A549 (cell line): ENCODE measurements around the gene ANKRD18A. TPM values are rescaled to one million over a fixed set of nuclear protein-coding genes. Genes with fewer than 3 reads are reported as not detected.
"Not testable (repeated sequence)": the region's sequence is repeated elsewhere in the genome, so short reads cannot be mapped to it uniquely, and the experiment has no call there.

Source experiments
- ATAC-seq, 2 experiments: fragments of 200-7000 bp in 1 of 2; fragments of >200 bp in 1 of 2; cut with Nextera tagmentation in 1 of 2; cut with Tn5 transposase in 1 of 2; 3 replicates each; pipeline versions ENCODE4 v1.8.0 to v1.9.1; 2018 to 2020; ENCODE audit warnings: mild to moderate bottlenecking in 1 of 2, moderate library complexity in 1 of 2
- CTCF ChIA-PET: fragments of 300-600 bp; sonication (Branson Sonifier 250); formaldehyde crosslinking; extraction: SDS; loops from one replicate; lab custom pipeline; 2021; ENCODE audit warnings: antibody characterized with exemption, inconsistent platforms; lab: Yijun Ruan, JAX
- POLR2A ChIA-PET: fragments of 350-600 bp; formaldehyde crosslinking; extraction: SDS; loops from one replicate; lab custom pipeline; 2021; ENCODE audit warnings: antibody characterized with exemption, inconsistent platforms; lab: Yijun Ruan, JAX
- DNase-seq, 2 experiments: peaks; one replicate each; pipeline versions ENCODE4 v3.0.0 to v3.0.0-alpha.2; 2011 to 2016; ENCODE audit warnings: low read depth in 1 of 2, low spot score in 1 of 2
- FAIRE-seq: peaks from 2 replicates; lab custom pipeline; 2011; peaks lifted over from hg19 to GRCh38; lab: Jason Lieb, UNC
- H3K27ac ChIP-seq, 2 experiments: fragments of >200 bp; sonication (Bioruptor Twin); formaldehyde crosslinking; 3 replicates each; pipeline ENCODE4 v1.5.1; 2016 to 2017
- H3K4me1 ChIP-seq: fragments of >200 bp; sonication (Bioruptor Twin); formaldehyde crosslinking; 3 replicates; pipeline ENCODE4 v1.6.1; 2016
- H3K4me2 ChIP-seq: fragments of >200 bp; sonication (Bioruptor Twin); formaldehyde crosslinking; 3 replicates; pipeline ENCODE4 v1.6.1; 2016
- H3K4me3 ChIP-seq: fragments of >200 bp; sonication (Bioruptor Twin); formaldehyde crosslinking; 3 replicates; pipeline ENCODE4 v1.5.1; 2016
- H3K9me3 ChIP-seq: fragments of >200 bp; sonication (Bioruptor Twin); formaldehyde crosslinking; 3 replicates; pipeline ENCODE4 v1.6.1; 2016
- PHF8 ChIP-seq: fragments of 200-600 bp; sonication (generic); IDR thresholded peaks from 2 replicates; pipeline ENCODE4 v1.6.1; 2016; ENCODE audit warnings: low read depth, mild to moderate bottlenecking, antibody characterized with exemption, moderate library complexity, borderline replicate concordance
- WGBS: methylation state at CpG from one replicate; pipeline ENCODE4 v1.1.6; 2017; ENCODE audit errors: missing lambda C conversion rate; 5-methylcytosine and 5-hydroxymethylcytosine counted together
- polyA plus RNA-seq, 4 experiments: library from polyadenylated mRNA; depleted of rRNA in 3 of 4; stranded (reverse); fragments of >200 nt; fragmentation: RNase III in 1 of 4; extraction: RNeasy Plus Mini Kit Qiagen cat#74134 plus additional on column Dnase treatment in 1 of 4; gene quantifications; 2 replicates in 3 of 4; 3 replicates in 1 of 4; pipeline ENCODE4 v1.2.3, GENCODE V29; 2011 to 2017
- TF ChIP-seq, protein P1 (sequence below): fragments of >200 bp; sonication (Bioruptor Twin); formaldehyde crosslinking; IDR thresholded peaks from 3 replicates; pipeline ENCODE4 v1.5.1; 2016

ANKRD18A gene
- polyA plus RNA-seq, 2 of the 4 experiments (the other 2 are of a cell fraction): 4.0 to 15.9 TPM

GRCh38 chr9:38619556-38620447, 594 bp downstream of the ANKRD18A start:
- Histone ChIP-seq H3K4me3 (peak overlapping the region; percentile 53), H3K27ac (peak overlapping the region; percentile 93), H3K4me2 (peak overlapping the region; percentile 72), H3K4me1 (peaks cover 9% of the 10 kb centered on the region; the same call in 2 of the 3 replicates), H3K9me3 (peaks cover 12% of the 10 kb centered on the region)
- POLR2A ChIA-PET: interaction anchor here (0.9 to 1.5 kb wide), 3 partner anchors 68 to 182 kb away, joined by 4 to 5 read pairs (median 4); no protein-coding TSS in a partner anchor
- DNase-seq (peak in 1 of 2 experiments; percentile 38), FAIRE-seq (no peak), ATAC-seq (peak; percentile 4 to 27; a peak in 3 of 6 replicates)
- 6% methylated on average over 23 of the region's 58 CpGs for WGBS
- CTCF ChIA-PET: interaction anchor here (0.7 to 3.0 kb wide), 14 partner anchors 13 to 200 kb away, joined by 3 to 15 read pairs (median 4); no protein-coding TSS in a partner anchor
- 0 out of 2 replicates have a peak, but pooled peaks have one; percentile 48 for TF ChIP-seq PHF8
- TF ChIP-seq, protein P1, sequence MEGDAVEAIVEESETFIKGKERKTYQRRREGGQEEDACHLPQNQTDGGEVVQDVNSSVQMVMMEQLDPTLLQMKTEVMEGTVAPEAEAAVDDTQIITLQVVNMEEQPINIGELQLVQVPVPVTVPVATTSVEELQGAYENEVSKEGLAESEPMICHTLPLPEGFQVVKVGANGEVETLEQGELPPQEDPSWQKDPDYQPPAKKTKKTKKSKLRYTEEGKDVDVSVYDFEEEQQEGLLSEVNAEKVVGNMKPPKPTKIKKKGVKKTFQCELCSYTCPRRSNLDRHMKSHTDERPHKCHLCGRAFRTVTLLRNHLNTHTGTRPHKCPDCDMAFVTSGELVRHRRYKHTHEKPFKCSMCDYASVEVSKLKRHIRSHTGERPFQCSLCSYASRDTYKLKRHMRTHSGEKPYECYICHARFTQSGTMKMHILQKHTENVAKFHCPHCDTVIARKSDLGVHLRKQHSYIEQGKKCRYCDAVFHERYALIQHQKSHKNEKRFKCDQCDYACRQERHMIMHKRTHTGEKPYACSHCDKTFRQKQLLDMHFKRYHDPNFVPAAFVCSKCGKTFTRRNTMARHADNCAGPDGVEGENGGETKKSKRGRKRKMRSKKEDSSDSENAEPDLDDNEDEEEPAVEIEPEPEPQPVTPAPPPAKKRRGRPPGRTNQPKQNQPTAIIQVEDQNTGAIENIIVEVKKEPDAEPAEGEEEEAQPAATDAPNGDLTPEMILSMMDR: no peak

GRCh38 chr9:38598029-38598745, 22.2 kb downstream of the ANKRD18A start:
- DNase-seq, H3K9me3 ChIP-seq, ATAC-seq, H3K4me1 ChIP-seq, FAIRE-seq, CTCF ChIA-PET, POLR2A ChIA-PET, H3K4me2 ChIP-seq, H3K4me3 ChIP-seq, H3K27ac ChIP-seq: not testable (repeated sequence)
- WGBS: 90% methylated on average over 2 of the region's 2 CpGs

DNA sequence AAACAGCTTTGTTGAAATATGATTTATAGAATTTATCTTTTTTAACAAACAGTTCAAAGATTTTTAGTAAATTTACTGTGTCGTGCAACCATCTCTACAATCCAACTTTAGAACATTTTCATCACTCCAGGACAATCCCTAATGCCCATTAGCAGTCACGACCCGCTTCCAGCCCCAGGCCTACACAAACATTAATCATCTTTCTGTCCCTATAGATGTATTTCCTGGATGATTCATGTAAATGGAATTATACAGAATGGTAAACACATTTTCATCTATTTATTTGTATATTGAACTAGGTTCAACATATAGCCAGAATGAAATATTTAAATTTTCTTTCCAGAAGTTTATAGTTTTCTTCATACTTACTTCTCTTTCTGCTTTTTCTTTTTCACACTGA, 25.3 kb downstream of the ANKRD18A start:
- H3K9me3 ChIP-seq, POLR2A ChIA-PET, H3K4me3 ChIP-seq, CTCF ChIA-PET, DNase-seq, H3K27ac ChIP-seq, H3K4me2 ChIP-seq, ATAC-seq, H3K4me1 ChIP-seq: not testable (repeated sequence)
- WGBS: 34% methylated on average over 3 of the region's 3 CpGs
- FAIRE-seq: peak; percentile 67

- DNase-seq, H3K4me2 ChIP-seq, H3K9me3 ChIP-seq, ATAC-seq, H3K4me3 ChIP-seq, H3K4me1 ChIP-seq, H3K27ac ChIP-seq, POLR2A ChIA-PET, FAIRE-seq, CTCF ChIA-PET: not testable (repeated sequence)
- WGBS: 95% methylated on average over 7 of the region's 9 CpGs
These were observed 28.9 kb downstream of the ANKRD18A start for GRCh38 chr9:38591346-38592063.

GRCh38 chr9:38583765-38584164, 36.6 kb downstream of the ANKRD18A start:
- CTCF ChIA-PET, H3K4me2 ChIP-seq, FAIRE-seq, ATAC-seq, H3K9me3 ChIP-seq, DNase-seq, H3K4me3 ChIP-seq, POLR2A ChIA-PET, H3K4me1 ChIP-seq: not testable (repeated sequence)
- H3K27ac ChIP-seq: peak overlapping the region in 1 of 2 experiments; percentile 32; a peak in 1 of 6 replicates
- WGBS: 92% methylated on average over 3 of the region's 3 CpGs

DNA sequence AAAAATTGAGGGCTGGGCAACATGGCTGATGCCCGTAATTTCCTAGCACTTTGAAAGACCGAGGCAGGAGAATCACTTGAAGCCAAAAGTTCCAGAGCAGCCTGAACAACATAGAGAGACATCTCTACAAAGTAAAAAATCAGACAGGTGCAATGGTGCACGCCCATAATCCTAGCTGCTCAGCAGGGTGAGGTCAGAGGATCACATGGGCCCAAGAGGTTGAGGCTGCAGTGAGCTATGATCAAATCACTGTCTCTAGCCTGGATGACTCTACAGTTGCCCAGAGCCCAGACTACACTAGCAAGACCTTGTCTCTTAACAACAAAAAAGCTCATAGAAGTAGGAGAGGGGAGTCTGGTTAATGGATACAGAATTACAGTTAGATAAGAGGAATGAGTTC, 40.3 kb downstream of the ANKRD18A start:
- H3K4me1 ChIP-seq, H3K27ac ChIP-seq, ATAC-seq, H3K4me3 ChIP-seq, H3K4me2 ChIP-seq, H3K9me3 ChIP-seq, POLR2A ChIA-PET, CTCF ChIA-PET, FAIRE-seq, DNase-seq: not testable (repeated sequence)
- 91% methylated on average over 3 of the region's 3 CpGs for WGBS
